ENCODE measurements around the gene SDR42E1.

SDR42E1 gene

DNA sequence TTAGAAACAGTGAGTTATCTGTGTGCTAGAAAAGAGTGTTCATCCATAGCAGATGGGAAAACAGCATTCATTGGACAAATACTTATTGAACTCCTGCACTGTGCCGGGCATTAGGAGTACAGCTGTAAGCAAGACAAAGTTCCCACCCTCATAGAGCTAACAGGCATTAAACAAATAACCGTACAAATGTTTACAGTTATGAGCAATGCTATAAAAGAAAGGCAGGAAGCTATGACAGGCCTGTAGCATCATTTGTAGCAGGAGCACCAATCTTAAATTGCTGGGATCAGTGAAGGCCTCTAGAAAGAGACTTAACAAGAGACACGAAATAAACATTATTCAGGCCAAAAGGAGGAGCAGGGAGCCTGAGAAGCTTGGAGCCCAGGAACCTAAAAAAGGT, 15.6 kb downstream of the SDR42E1 start:
- no peaks in the 10 kb centered on the region for H3K79me2 ChIP-seq (ENCODE audit: insufficient read depth, low read length)
- H3K4me2 ChIP-seq (ENCODE audit: low read depth, low read length, poor library complexity, severe bottlenecking) = no peak overlapping the region
- H3K9ac ChIP-seq (ENCODE audit: low read depth, low read length, poor library complexity, severe bottlenecking) = no peak overlapping the region
- H3K9me3 ChIP-seq (ENCODE audit: insufficient read depth, low read depth, low read length) = no peaks in the 10 kb centered on the region
- no peaks in the 10 kb centered on the region for H3K4me1 ChIP-seq (ENCODE audit: insufficient read depth, low read length, poor library complexity, severe bottlenecking)
- no peak overlapping the region for H2AFZ ChIP-seq (ENCODE audit: low read length)
- no peaks in the 10 kb centered on the region for H3F3A ChIP-seq (ENCODE audit: low read depth)
- no peak for TF ChIP-seq EZH2phosphoT487 (IDR thresholded peaks at IDR 0.05; ENCODE audit: borderline replicate concordance)
- TF ChIP-seq, protein P1, sequence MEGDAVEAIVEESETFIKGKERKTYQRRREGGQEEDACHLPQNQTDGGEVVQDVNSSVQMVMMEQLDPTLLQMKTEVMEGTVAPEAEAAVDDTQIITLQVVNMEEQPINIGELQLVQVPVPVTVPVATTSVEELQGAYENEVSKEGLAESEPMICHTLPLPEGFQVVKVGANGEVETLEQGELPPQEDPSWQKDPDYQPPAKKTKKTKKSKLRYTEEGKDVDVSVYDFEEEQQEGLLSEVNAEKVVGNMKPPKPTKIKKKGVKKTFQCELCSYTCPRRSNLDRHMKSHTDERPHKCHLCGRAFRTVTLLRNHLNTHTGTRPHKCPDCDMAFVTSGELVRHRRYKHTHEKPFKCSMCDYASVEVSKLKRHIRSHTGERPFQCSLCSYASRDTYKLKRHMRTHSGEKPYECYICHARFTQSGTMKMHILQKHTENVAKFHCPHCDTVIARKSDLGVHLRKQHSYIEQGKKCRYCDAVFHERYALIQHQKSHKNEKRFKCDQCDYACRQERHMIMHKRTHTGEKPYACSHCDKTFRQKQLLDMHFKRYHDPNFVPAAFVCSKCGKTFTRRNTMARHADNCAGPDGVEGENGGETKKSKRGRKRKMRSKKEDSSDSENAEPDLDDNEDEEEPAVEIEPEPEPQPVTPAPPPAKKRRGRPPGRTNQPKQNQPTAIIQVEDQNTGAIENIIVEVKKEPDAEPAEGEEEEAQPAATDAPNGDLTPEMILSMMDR (conservative IDR thresholded peaks at IDR 0.05; ENCODE audit: low read length) = no peak
- no peaks in the 10 kb centered on the region for H3K27me3 ChIP-seq (ENCODE audit: insufficient read depth, low read length, poor library complexity, severe bottlenecking)
- no peaks in the 10 kb centered on the region for H3K9me2 ChIP-seq (replicated peaks; ENCODE audit: low read depth, low read length)
- H4K20me1 ChIP-seq (ENCODE audit: insufficient read depth, low read length, poor library complexity, severe bottlenecking) = no peaks in the 10 kb centered on the region
- H3K4me3 ChIP-seq (ENCODE audit: low read length, poor library complexity, severe bottlenecking) = no peak overlapping the region
- no peaks in the 10 kb centered on the region for H3K36me3 ChIP-seq (ENCODE audit: insufficient read depth, low read length)

DNA sequence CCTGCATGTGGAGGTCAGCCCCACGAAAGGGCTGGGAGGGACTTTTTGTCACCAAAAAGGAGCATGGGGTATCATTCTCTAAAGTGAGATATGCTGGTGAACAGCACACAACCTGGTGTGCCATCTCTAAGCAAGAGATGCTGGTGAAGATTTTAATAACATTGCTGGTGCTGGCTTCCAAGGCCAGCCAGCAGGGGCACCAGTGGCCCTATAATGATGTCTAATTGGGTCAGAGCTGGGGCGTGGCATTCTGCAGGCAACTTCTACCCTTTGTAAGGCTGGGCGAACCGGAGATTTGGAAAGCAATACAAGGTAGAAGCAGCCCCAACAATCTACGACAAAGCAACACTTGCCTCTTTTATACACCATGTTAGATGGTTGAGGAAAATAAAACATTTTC, 16.8 kb downstream of the SDR42E1 start:
- H3K27me3 ChIP-seq (ENCODE audit: insufficient read depth, low read length, poor library complexity, severe bottlenecking) = no peaks in the 10 kb centered on the region
- no peaks in the 10 kb centered on the region for H4K20me1 ChIP-seq (ENCODE audit: insufficient read depth, low read length, poor library complexity, severe bottlenecking)
- no peaks in the 10 kb centered on the region for H3K9me3 ChIP-seq (ENCODE audit: insufficient read depth, low read depth, low read length)
- no peaks in the 10 kb centered on the region for H3F3A ChIP-seq (ENCODE audit: low read depth)
- no peak overlapping the region for H3K9ac ChIP-seq (ENCODE audit: low read depth, low read length, poor library complexity, severe bottlenecking)
- TF ChIP-seq, protein P1 (conservative IDR thresholded peaks at IDR 0.05; ENCODE audit: low read length) = peak; percentile 51
- TF ChIP-seq EZH2phosphoT487 (IDR thresholded peaks at IDR 0.05; ENCODE audit: borderline replicate concordance) = no peak
- H3K36me3 ChIP-seq (ENCODE audit: insufficient read depth, low read length) = no peaks in the 10 kb centered on the region
- no peak overlapping the region for H3K4me2 ChIP-seq (ENCODE audit: low read depth, low read length, poor library complexity, severe bottlenecking)
- H2AFZ ChIP-seq (ENCODE audit: low read length) = no peak overlapping the region
- H3K9me2 ChIP-seq (replicated peaks; ENCODE audit: low read depth, low read length) = no peaks in the 10 kb centered on the region
- H3K4me1 ChIP-seq (ENCODE audit: insufficient read depth, low read length, poor library complexity, severe bottlenecking) = no peaks in the 10 kb centered on the region
- H3K4me3 ChIP-seq (ENCODE audit: low read length, poor library complexity, severe bottlenecking) = no peak overlapping the region
- no peaks in the 10 kb centered on the region for H3K79me2 ChIP-seq (ENCODE audit: insufficient read depth, low read length)

DNA sequence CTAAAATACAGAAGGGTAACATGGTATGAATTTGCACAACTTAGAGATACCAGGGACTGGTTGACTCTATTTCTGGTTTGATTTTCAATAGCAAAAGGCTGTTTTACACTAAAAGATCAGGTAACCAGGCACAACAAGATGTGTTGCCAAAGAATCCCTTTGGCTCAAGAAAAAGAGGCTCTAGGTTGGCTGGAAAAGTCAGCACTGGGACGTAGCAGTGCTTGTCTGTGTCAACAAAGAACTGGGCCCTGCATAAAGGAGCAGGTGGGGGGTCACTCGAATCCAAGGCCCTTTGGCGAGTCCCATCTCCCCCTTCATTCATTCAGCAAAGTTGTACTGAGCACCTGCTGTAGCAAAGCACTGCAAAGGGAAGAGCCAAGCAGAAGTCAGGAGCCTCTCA, 18.4 kb downstream of the SDR42E1 start:
- H3K9me3 ChIP-seq (ENCODE audit: insufficient read depth, low read depth, low read length) = no peaks in the 10 kb centered on the region
- no peaks in the 10 kb centered on the region for H3K36me3 ChIP-seq (ENCODE audit: insufficient read depth, low read length)
- no peak overlapping the region for H2AFZ ChIP-seq (ENCODE audit: low read length)
- no peaks in the 10 kb centered on the region for H3K9me2 ChIP-seq (replicated peaks; ENCODE audit: low read depth, low read length)
- H3K79me2 ChIP-seq (ENCODE audit: insufficient read depth, low read length) = no peaks in the 10 kb centered on the region
- H3K4me1 ChIP-seq (ENCODE audit: insufficient read depth, low read length, poor library complexity, severe bottlenecking) = no peaks in the 10 kb centered on the region
- H4K20me1 ChIP-seq (ENCODE audit: insufficient read depth, low read length, poor library complexity, severe bottlenecking) = no peaks in the 10 kb centered on the region
- H3K4me3 ChIP-seq (ENCODE audit: low read length, poor library complexity, severe bottlenecking) = no peak overlapping the region
- TF ChIP-seq, protein P1 (conservative IDR thresholded peaks at IDR 0.05; ENCODE audit: low read length) = no peak
- no peak for TF ChIP-seq EZH2phosphoT487 (IDR thresholded peaks at IDR 0.05; ENCODE audit: borderline replicate concordance)
- H3F3A ChIP-seq (ENCODE audit: low read depth) = no peaks in the 10 kb centered on the region
- H3K9ac ChIP-seq (ENCODE audit: low read depth, low read length, poor library complexity, severe bottlenecking) = no peak overlapping the region
- H3K27me3 ChIP-seq (ENCODE audit: insufficient read depth, low read length, poor library complexity, severe bottlenecking) = no peaks in the 10 kb centered on the region
- H3K4me2 ChIP-seq (ENCODE audit: low read depth, low read length, poor library complexity, severe bottlenecking) = no peak overlapping the region
